Upper lobe of left lung (tissue), 4 donors: ENCODE results near the gene DOCK10.

Experiments used
- CTCF ChIP-seq, 6 experiments: fragments of 450-650 bp in 4 of 6; fragments of 200-600 bp in 2 of 6; sonication (generic) in 2 of 6; IDR thresholded peaks; one replicate each; pipeline ENCODE4 v1.5.1; 2016 to 2019; ENCODE audit warnings: antibody characterized with exemption in 6 of 6
- EP300 ChIP-seq, 4 donors: sonication (generic); formaldehyde crosslinking; IDR thresholded peaks; one replicate each; pipeline ENCODE4 v1.5.1; 2017; ENCODE audit warnings: antibody characterized with exemption in 4 of 4, control low read depth in 2 of 4
- POLR2A ChIP-seq, 4 donors: fragments of 450-650 bp; IDR thresholded peaks; one replicate each; pipeline ENCODE4 v1.5.1; 2016 to 2017; ENCODE audit warnings: antibody characterized with exemption in 4 of 4, mild to moderate bottlenecking in 2 of 4
- POLR2AphosphoS5 ChIP-seq, 2 donors: sonication (generic); formaldehyde crosslinking; IDR thresholded peaks; one replicate each; pipeline ENCODE4 v1.5.1; 2017; ENCODE audit warnings: antibody characterized with exemption in 2 of 2

GRCh38 chr2:224780823-224781222, 261.4 kb downstream of the DOCK10 start:
- no peak for TF ChIP-seq CTCF (IDR thresholded peaks at IDR 0.05)
- TF ChIP-seq POLR2A (IDR thresholded peaks at IDR 0.05) = no peak
- no peak for TF ChIP-seq EP300 (IDR thresholded peaks at IDR 0.05)
- TF ChIP-seq POLR2AphosphoS5 (IDR thresholded peaks at IDR 0.05) = no peak
